NCI-H128 (cell line): ENCODE results near the gene RBMS3.
A peak's percentile ranks its signal among the peaks of the same experiment; 100 is the strongest.
"Not testable (repeated sequence)": the region's sequence is repeated elsewhere in the genome, so short reads cannot be mapped to it uniquely, and the experiment has no call there.

ENCODE experiments used
- DNase-seq: peaks from one replicate; lab custom pipeline; 2025; ENCODE audit not compliant: unreplicated experiment; lab: John Stamatoyannopoulos, UW

The RBMS3 gene

DNA sequence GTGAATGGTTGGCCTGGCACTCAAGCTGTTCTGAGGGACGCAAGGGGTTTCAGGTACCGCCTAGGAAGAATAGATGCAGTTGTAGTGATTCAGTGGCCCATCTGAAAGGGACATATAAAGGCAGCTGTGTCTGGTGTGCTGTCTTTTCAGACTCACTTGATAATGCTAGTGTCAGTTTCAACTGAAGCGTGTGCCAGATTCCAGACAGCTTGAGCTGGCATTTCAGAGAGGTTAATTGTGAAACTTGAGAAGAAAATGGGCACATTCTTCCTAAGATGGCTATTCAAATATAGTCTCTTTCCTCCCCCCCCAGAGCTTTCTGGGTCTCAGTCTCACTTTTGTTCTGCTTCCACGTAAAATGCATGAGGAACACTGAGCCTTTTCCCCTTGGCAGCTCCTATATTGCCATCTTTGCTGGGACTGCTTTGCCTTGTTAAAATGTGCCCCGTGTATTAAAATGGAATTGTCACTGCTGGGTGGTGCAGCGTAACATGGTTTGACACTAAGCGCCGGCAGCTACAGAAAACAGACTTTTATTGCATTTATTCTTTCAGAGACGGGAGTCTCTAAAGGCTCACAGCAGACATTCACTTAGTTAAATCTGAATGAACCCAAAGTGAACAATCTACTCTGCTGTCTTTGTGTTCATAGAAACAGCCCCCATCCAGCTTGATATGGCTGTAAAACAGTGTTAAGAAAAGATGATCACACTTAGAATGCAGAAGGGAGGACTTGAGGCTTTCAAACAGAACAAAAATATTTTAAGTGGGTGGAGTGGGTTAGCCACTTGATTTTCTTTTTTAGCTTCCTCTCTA is 478.7 kb downstream of the RBMS3 start:
- peak; percentile 45 for DNase-seq

DNA sequence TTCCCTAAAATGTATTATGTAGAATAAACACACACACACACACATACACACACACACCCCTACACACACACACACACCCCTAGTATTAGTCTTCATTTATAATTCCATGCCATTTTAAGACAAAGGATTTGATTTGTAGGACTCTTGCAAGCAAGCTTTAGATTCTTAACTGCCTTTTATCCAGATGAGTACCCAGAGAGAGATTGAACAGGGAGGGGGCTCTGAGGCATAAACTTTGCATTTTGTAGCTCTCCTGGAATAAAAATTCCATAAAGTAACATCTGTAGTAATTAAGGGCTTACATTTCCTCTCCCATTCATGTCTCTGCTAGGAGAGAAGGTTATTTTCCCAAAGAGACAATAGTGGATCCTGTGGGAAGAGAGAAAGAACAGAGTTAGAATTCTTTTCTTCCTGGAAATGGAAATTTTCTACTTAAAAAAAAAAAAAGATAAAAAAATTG is 479.4 kb downstream of the RBMS3 start:
- DNase-seq, result no peak

DNA sequence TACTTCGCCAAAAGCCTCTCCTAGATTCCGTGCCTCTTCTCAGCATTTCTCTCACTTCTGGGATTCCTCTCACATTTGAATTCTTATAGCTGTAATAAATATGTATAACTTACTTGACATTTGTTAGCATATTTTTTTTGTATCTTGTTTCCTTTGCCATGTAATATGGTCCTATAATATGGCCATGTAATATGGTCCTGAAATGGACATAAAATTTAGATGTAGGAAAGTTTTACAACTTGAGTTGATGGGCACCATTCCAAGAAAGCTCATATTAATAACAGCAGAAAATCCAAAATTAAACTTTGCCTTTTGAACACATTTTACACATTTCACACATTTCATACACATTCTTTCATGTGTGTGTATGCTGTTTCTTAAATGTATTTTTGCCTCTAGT is 480.6 kb downstream of the RBMS3 start:
- DNase-seq, result no peak

DNA sequence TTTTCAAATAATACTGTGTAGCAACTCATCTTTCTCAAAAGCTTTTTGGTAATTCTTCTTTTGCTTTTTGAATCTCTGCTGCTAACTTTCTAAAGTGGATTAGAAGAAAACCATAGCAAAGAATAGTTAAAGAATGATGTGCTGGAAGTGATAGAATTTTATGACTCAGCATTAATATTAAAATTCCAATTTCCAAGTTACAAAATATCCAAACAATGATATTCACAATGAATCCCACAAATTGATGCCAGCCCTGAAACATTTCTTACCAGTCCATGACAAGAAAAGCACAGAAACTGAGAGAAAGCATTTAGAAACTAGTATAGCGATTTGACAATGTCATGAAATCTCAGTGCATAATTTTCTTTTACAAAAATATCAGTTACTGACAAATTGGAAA is 482.2 kb downstream of the RBMS3 start:
- DNase-seq, result no peak

DNA sequence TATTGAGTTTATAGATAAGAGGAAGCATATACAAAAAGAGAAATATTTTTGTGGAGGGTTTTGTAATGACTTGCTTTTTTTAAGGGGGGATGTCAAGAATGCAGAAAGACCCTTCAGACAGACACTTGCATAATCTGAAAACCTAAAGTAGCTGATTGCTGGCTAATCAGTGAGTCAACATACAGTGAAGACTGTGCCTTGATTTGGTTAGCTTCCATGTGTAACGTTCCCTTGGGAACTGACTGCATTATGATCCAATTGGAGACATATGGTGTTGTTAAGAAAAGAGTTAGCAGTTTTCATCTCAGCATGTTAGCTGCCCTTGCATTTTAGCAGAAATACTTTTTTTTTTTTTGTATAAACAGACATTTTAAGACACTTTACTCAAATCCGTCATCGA is 483.2 kb downstream of the RBMS3 start:
- no peak for DNase-seq

DNA sequence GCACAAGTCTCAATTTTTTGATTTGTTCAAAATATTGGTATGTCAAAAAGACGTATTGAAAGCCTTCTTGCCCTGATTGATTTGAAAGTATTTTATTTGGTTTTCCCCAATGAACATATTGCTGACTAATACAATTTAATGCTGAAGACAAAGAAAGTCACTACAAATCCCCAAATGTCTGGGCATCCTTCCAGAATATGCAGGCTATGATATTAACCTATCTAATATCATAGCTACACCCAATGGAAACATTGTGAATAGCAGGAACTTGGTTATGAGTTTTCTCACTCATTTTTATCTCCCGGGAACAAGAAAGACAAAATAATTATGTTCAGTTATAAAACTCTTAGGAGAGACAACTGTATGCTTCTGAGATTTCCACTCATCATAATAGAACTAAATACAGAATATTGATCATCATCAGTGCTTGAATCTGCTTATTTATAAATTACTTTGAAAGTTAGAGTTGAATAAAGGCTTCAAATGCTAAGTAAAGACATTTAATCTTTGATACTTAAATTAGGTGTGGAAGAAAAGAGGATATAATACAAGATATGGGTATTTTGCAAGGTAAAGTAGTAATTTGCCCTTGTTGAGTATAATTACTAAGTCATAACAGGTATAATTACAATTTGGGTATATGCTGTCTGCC is 483.9 kb downstream of the RBMS3 start:
- no peak for DNase-seq

DNA sequence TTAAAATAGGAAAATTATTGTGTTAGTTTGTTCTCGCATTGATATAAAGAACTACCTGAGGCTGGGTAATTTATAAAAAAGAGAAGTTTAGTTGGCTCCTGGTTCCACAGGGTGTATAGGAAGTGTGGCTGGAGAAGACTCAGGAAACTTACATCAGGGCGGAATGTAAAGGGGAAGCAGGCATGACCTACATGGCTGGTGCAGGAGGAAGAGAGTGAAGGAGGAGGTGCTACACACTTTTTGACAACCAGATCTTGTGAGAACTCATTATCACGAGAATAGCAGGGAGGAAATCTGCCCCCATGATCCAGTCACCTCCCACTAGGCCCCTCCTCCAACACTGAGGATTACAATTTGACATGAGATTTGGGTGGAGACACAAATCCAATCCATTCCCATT is 490.7 kb downstream of the RBMS3 start:
- no peak for DNase-seq

DNA sequence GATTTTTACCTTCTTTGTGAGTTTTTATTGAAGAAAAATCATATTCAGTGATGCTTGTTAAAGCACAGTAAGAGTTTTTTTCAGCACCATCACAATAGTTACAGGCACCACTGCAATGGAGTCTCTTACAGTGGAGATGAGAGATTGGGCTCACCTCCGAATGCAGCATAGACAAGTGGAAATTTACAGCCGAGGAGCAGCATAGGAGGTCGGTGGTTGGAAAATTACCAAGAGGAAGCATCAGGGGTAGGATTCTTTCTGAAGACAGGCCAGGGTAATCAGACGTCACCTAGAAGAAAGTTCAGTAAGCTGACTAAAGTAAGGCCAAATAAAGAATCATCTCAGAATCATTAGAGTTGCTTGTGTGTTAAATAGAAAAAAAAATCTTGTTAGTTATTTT is 491.6 kb downstream of the RBMS3 start:
- DNase-seq, result no peak

DNA sequence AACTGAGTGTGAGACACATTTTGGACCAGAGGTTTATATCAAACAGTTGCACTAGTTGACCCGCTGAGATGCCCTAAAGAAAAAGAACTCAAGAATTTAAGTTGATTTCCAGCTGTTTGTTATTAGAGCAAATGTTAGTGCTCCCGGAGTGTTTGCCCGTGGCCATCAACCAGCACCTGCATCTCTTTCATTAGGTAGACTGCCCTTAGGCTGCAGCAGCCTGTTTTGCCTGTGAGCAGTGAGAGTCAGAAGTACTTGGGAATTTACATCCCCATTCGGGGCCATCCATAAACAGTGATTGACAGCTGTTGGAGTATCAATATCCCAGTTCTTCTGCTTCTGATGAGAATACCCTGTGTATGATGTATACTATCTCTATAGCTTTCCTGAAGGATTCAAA is 492.6 kb downstream of the RBMS3 start:
- no peak for DNase-seq

DNA sequence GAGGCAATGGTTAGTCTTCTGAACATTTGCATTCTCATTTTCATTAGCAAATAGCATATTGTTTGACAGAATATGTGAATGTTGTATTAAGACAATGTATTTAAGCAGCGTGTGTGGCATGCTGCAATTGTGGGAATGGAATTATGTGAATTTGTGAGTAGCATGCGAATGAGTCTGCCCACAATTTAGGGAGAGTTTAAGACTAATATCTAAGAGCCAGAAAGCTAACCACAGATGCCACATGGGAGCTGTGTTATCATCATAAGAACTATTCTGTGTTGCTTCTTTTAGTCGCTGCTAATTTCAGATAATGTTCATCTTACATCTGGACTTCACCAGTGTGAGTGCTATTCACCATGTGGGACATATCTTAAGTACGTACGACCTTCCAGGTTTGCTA is 494.5 kb downstream of the RBMS3 start:
- DNase-seq, result no peak

DNA sequence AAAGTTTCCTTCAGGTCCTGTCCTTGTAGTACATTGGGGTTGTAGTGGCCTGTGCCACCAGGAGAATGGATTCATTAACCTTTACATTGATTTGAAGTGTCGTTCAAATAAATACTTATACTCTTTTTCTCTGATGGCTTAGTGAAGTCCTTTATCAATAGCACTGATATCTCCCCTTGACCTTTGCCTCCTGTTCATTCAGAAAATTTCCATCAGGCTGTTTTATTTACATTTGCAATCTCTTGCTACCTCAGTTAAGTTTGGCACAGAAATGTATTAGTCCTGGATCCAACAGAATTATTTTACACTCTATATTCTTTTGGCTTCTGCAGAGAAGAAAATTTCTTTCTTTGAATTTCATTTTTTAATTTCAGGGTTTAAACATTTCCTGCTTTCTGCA is 497.0 kb downstream of the RBMS3 start:
- no peak for DNase-seq

DNA sequence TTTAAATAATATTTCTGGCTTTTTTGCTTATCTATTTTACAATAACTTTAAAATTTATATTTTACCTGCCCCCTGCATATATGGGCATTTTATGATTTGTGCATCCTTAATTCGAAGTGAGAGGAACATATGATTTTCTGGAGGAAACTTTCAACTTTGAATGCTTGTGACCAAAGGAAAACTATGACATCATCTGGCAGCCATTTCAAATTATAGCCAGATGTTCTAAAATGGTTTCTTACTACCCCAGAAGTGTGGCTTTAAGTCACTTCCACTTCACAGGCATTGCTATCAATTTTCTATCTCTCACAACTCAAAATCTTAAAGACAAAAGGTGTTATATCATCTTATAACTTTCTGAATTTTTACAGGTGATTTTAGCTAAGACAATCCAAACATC is 508.8 kb downstream of the RBMS3 start:
- DNase-seq, result no peak

DNA sequence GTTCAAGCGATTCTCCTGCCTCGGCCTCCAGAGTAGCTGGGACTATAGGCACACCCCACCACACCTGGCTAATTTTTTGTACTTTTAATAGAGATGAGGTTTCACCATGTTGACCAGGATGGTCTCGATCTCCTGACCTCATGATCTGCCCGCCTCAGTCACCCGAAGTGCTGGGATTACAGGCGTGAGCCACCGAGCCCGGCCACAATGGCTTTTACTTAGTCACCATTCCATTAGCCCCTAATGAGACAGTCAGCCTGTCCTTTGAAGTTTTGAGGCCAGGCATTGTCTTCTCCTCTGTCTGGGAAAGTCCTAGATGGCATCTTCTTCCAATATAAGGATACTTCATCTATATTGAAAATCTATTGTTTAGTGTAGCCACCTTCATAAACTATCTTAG is 515.9 kb downstream of the RBMS3 start:
- no peak for DNase-seq

DNA sequence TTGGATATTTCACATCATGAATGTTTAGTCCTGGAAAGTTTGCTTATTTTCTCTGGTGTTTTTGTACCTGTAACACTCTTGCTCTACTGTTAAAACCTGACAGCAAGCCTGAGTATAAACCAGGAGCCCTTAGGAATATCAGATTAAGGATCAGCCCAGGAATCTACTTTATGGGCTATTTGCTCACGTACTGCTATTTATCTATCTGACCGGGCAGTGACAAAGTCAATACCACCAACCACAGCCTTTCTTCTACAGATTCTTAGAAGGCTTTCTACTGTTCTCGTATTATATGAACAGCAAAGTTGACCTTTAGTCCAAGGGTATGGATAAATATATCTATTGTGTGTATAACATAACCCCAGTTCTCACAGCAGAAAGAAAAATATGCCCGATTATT is 521.2 kb downstream of the RBMS3 start:
- DNase-seq, result no peak

DNA sequence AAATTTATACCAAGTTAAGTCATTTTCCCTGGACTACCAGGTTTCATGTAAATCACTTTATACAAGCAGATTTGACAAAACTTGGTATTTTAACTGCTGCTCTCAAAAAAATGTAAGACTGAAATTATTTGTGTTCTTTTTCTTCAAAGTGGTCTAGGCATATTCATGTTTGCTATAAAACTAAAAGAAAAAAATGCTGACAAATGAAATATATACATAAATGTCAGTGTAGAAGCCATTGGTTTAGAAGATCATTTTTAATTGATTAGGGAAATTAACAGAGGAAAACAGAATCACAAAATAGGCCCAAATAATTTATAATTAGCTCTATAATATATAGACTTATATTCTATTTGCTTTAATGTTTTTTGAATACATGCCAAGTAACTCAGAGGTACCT is 523.2 kb downstream of the RBMS3 start:
- no peak for DNase-seq

DNA sequence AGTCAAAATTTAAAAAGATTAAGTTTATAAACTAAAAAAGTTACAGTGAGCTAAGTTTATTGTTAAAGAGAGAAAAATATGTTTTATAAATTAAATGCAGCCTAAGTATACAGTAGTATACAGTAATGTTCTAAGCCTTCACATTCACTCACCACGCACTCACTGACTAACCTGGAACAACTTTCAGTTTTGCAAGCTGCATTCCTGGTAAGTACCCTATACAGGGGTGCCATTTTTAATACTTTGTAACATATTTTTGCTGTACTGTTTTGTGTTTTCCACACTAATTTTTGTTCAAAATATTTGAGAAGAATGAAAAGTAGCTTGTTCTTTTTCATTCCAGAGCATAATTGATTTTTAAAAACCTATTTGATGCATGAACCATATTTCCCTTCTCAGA is 524.9 kb downstream of the RBMS3 start:
- DNase-seq, result no peak

DNA sequence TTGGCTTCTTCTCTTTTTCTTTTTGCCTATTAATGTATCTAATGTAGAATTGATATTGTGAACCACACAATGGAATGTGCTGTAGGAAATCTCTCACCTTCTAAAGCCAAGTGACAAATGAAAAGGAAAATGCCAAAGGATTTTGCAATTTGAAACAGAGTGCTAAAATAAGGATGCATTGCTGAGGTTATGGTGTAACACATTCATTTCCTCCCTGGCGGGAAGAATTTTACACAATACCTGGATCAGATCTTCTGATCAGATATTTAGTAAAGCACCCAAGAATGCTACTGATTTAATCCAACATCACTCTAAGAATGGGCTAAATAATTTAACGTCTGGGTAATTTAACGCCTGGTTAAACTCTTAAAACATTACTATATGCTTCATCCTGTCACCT is 527.5 kb downstream of the RBMS3 start:
- DNase-seq, result not testable (repeated sequence)

DNA sequence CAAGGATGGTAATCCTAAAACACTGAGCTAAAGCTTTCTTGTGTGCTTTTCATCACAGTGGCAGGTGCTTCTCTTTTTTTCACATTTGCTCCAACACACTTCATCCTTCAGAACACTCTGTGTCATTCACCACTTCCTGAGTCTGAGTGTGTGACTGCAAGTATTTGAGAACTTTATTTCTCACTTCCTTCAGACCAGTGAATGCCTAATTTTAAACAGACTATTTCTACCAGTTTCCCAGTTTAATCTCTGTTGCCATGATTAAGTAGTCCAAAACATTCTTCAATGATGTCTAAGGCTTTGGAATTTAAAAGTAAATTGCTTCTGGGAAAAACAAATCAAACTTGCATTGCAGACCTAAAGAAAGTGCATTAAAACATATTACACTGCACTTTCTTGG is 541.2 kb downstream of the RBMS3 start:
- DNase-seq, result no peak

DNA sequence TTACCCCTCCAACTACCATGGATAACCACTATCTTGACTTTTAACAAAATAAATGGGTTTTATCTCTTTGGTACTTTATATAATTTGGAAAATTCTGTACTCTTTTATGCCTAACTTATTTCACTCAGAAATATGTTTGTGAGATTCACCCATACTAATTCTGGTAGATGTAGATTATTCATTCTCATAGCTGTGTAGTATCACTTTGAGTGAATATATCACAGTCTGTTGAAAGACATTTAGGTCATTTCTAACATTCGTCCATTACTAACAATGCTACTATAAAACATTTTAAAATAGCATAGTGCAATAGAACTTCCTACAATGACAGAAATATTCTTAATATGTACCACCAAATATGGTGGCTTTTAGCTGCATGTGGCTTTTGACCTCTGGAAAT is 542.4 kb downstream of the RBMS3 start:
- no peak for DNase-seq

DNA sequence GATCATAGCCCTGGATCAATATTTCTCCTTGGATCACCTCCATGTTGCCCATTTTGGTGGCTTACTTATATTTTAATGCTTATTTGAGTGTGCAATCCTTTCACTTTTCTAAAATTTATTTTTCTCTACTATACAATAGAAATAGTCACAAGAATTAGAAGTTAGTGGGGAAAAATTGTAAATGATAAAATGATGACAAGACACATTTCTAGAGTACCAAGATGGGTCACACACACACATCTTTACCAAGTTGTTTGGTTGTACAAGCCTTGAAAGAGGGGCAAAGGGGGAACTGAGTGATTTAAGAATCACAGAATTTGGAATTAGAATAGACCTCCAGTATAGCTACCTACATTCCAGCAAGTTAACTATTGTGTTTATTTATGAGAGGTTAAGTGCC is 545.8 kb downstream of the RBMS3 start:
- no peak for DNase-seq

DNA sequence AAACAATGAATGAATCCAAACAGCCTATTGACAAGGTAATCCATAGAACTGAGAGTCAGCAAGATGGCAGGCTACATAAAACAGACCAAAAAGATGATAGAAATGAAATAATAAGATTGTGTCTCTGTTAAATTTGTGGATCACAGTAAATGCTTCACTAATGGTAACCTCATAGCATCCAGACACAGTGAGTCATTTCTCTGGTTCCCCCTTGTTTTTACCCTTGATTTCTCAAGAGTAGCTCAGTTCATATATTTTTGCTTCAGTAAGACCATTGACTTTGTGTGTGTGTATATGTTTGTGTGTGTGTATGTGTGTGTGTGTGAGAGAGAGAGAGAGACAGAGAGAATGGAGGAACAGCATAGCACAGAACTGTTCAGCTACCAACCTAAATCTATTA is 546.9 kb downstream of the RBMS3 start:
- no peak for DNase-seq

DNA sequence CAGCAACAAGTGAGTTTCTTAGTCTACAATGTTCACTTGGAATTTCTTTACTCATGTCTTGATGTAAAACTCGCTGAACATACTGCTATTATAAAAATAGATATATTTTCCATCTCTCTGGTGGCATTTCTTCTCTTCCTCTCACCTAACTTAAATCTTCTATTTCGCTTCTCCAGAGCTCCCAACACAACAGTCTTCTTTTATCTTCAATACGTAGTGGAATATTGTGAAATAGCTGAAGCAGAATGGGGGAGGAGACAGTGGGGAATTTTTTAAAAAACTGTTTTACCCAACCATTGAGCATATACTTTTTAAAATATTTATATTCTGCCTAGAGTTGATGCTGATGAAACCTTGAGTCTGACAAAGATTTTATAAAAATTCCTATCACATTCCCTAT is 548.5 kb downstream of the RBMS3 start:
- no peak for DNase-seq

DNA sequence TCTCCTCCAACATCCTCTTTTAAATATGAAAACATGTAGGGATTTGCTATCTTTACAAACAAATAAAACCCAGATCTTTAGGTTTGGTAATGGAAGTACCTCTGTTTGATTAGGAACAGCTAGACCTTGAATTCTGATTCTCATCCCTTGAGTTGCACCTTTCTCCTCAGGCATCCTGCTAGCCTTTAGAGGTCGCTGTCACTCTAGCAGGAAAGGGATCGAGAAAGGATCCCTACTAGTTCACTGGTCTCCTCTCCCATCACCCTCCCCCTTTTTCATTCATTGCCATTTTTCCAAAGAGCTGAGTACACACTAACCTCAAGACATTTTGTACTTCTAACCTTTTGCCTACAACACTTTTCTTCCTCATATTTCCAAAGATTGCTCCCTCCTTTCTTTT is 569.8 kb downstream of the RBMS3 start:
- DNase-seq, result no peak
